WTC11 (cell line): ENCODE measurements around the gene RBMS1. TPM values are rescaled to one million over a fixed set of nuclear protein-coding genes. Genes with fewer than 3 reads are reported as not detected.

Source experiments
- ATAC-seq: fragments of 200-7000 bp; cut with Tn5 transposase; 2 replicates; pipeline ENCODE4 v1.10.0; 2021; ENCODE audit warnings: mild to moderate bottlenecking, moderate library complexity
- CTCF ChIA-PET: fragments of 300-600 bp; sonication (Branson Sonifier 250); formaldehyde crosslinking; loops from one replicate; lab custom pipeline; 2021; ENCODE audit warnings: antibody characterized with exemption; lab: Charles Lee
- POLR2A ChIA-PET: fragments of 350-600 bp; sonication (Branson Sonifier 250); formaldehyde crosslinking; loops from one replicate; lab custom pipeline; 2021; ENCODE audit warnings: antibody characterized with exemption; lab: Charles Lee
- DNase-seq: peaks from one replicate; pipeline ENCODE4 v3.0.0; 2021; ENCODE audit warnings: low spot score
- H3K27ac Mint-ChIP-seq: 2 replicates; pipeline ENCODE4 v1.8.0; 2021; ENCODE audit warnings: mixed read lengths
- H3K27me3 Mint-ChIP-seq: 2 replicates; pipeline ENCODE4 v1.8.0; 2021; ENCODE audit warnings: low read depth, mild to moderate bottlenecking, moderate library complexity, mixed read lengths
- H3K36me3 Mint-ChIP-seq: 2 replicates; pipeline ENCODE4 v1.8.0; 2021; ENCODE audit warnings: mixed read lengths
- H3K4me1 Mint-ChIP-seq: 2 replicates; pipeline ENCODE4 v1.8.0; 2022; ENCODE audit warnings: mixed read lengths
- H3K4me3 Mint-ChIP-seq: 2 replicates; pipeline ENCODE4 v1.8.0; 2021; ENCODE audit warnings: mild to moderate bottlenecking, moderate library complexity, mixed read lengths
- H3K9me3 Mint-ChIP-seq: 2 replicates; pipeline ENCODE4 v1.8.0; 2021; ENCODE audit warnings: mixed read lengths
- CBFB ChIP-seq: sonication (generic); formaldehyde crosslinking; IDR thresholded peaks from 2 replicates; pipeline ENCODE4 v1.8.1; 2022; ENCODE audit warnings: mild to moderate bottlenecking, low read depth, missing genetic modification reagents
- CDX4 ChIP-seq: fragments of 250-450 bp; sonication (Bioruptor Pico); IDR thresholded peaks from 2 replicates; pipeline ENCODE4 v1.9.0; 2021; ENCODE audit warnings: moderate library complexity, mild to moderate bottlenecking, inconsistent platforms, borderline replicate concordance
- CREM ChIP-seq: sonication (generic); formaldehyde crosslinking; IDR thresholded peaks from 2 replicates; pipeline ENCODE4 v1.8.1; 2022; ENCODE audit warnings: mild to moderate bottlenecking, missing genetic modification reagents, moderate library complexity
- ELF4 ChIP-seq: sonication (generic); formaldehyde crosslinking; IDR thresholded peaks from 2 replicates; pipeline ENCODE4 v1.8.1; 2022; ENCODE audit warnings: low read depth, mild to moderate bottlenecking, moderate library complexity, missing genetic modification reagents
- ESRRA ChIP-seq: sonication (generic); formaldehyde crosslinking; IDR thresholded peaks from 2 replicates; pipeline ENCODE4 v1.8.1; 2022; ENCODE audit warnings: mild to moderate bottlenecking, missing genetic modification reagents, borderline replicate concordance
- GRHL2 ChIP-seq: fragments of 250-450 bp; sonication (Bioruptor Pico); IDR thresholded peaks from 2 replicates; pipeline ENCODE4 v1.8.0; 2022; ENCODE audit warnings: mild to moderate bottlenecking, moderate library complexity; ENCODE audit not compliant: insufficient replicate concordance, severe bottlenecking
- IRF2 ChIP-seq: sonication (generic); formaldehyde crosslinking; IDR thresholded peaks from 2 replicates; pipeline ENCODE4 v1.8.0; 2022; ENCODE audit warnings: low read depth, missing genetic modification reagents, borderline replicate concordance
- MAX ChIP-seq: sonication (generic); formaldehyde crosslinking; IDR thresholded peaks from 2 replicates; pipeline ENCODE4 v1.8.0; 2022; ENCODE audit warnings: mild to moderate bottlenecking, missing genetic modification reagents
- MXD4 ChIP-seq: fragments of 250-450 bp; sonication (Bioruptor Pico); IDR thresholded peaks from 2 replicates; pipeline ENCODE4 v1.8.0; 2021; ENCODE audit warnings: mild to moderate bottlenecking, moderate library complexity, borderline replicate concordance
- MYBL2 ChIP-seq: sonication (generic); formaldehyde crosslinking; IDR thresholded peaks from 2 replicates; pipeline ENCODE4 v1.8.1; 2023; ENCODE audit warnings: mild to moderate bottlenecking, moderate library complexity, missing genetic modification reagents
- NFATC4 ChIP-seq: fragments of 250-450 bp; sonication (Bioruptor Pico); IDR thresholded peaks from 2 replicates; pipeline ENCODE4 v1.9.0; 2021; ENCODE audit warnings: mild to moderate bottlenecking
- NR3C1 ChIP-seq: sonication (generic); formaldehyde crosslinking; conservative IDR thresholded peaks from 2 replicates; pipeline ENCODE4 v1.8.1; 2023; ENCODE audit warnings: low read depth, mild to moderate bottlenecking, missing genetic modification reagents
- RORB ChIP-seq: fragments of 250-450 bp; sonication (Bioruptor Pico); IDR thresholded peaks from 2 replicates; pipeline ENCODE4 v1.9.0; 2021; ENCODE audit warnings: mild to moderate bottlenecking
- SMAD3 ChIP-seq: sonication (generic); formaldehyde crosslinking; IDR thresholded peaks from 2 replicates; pipeline ENCODE4 v1.8.0; 2022; ENCODE audit warnings: missing genetic modification reagents, mild to moderate bottlenecking, borderline replicate concordance
- TEAD4 ChIP-seq: sonication (generic); formaldehyde crosslinking; IDR thresholded peaks from 2 replicates; pipeline ENCODE4 v1.8.0; 2022; ENCODE audit warnings: mild to moderate bottlenecking, missing genetic modification reagents
- ZBTB21 ChIP-seq: sonication (generic); formaldehyde crosslinking; IDR thresholded peaks from 2 replicates; pipeline ENCODE4 v1.8.1; 2023; ENCODE audit warnings: mild to moderate bottlenecking, missing genetic modification reagents, borderline replicate concordance
- ZSCAN18 ChIP-seq: fragments of 250-450 bp; sonication (Bioruptor Pico); IDR thresholded peaks from 2 replicates; pipeline ENCODE4 v2.1.2; 2022; ENCODE audit warnings: mild to moderate bottlenecking, moderate library complexity
- total RNA-seq: library from RNA; stranded (reverse); gene quantifications from 3 replicates; pipeline ENCODE4 v1.2.3, GENCODE V29; 2021
- TF ChIP-seq, protein P1 (sequence below): fragments of 250-450 bp; sonication (Bioruptor Pico); IDR thresholded peaks from 2 replicates; pipeline ENCODE4 v1.9.0; 2021; ENCODE audit warnings: mild to moderate bottlenecking, borderline replicate concordance
- TF ChIP-seq, protein P2 (sequence below): sonication (generic); formaldehyde crosslinking; IDR thresholded peaks from 2 replicates; pipeline ENCODE4 v1.8.0; 2022; ENCODE audit warnings: mild to moderate bottlenecking, missing genetic modification reagents
- TF ChIP-seq, protein P3 (sequence below): fragments of 200-600 bp; IDR thresholded peaks from 2 replicates; pipeline ENCODE4 v1.8.0; 2022; ENCODE audit warnings: antibody characterized with exemption
- TF ChIP-seq, protein P4 (sequence below): sonication (generic); formaldehyde crosslinking; IDR thresholded peaks from 2 replicates; pipeline ENCODE4 v1.8.0; 2023; ENCODE audit warnings: missing genetic modification reagents
- TF ChIP-seq, protein P5 (sequence below): sonication (generic); formaldehyde crosslinking; IDR thresholded peaks from 2 replicates; pipeline ENCODE4 v1.8.1; 2022; ENCODE audit warnings: mild to moderate bottlenecking, moderate library complexity, missing genetic modification reagents

Gene RBMS1
- total RNA-seq, 1 experiment from 2014 or later = 56.3 TPM

DNA sequence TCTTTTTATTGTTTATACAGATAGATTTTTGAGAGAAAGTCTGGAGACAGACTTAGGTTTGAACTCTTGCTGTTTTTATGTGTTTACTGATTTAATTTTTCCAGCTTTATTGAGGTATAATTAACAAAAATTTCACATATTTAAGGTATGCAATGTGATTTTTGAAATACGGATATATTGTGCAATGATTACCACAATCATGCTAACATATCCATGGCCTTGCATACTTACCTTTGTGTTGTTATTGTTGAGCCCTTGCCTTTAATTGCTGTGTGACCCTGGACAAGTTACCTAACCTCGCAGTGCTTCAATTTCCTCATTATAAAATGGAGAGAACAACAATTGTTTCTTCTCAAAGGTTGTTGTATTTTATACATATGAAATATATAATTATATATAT is 13.9 kb upstream of the RBMS1 start:
- ATAC-seq = no peak

GRCh38 chr2:160507046-160507407 is 13.4 kb upstream of the RBMS1 start:
- POLR2A ChIA-PET = no interaction called here
- no peak for DNase-seq
- no peaks in the 10 kb centered on the region for H3K9me3 Mint-ChIP-seq
- no peak for TF ChIP-seq IRF2 (CRISPR knock-in tag)
- TF ChIP-seq RORB = no peak
- TF ChIP-seq, protein P1, sequence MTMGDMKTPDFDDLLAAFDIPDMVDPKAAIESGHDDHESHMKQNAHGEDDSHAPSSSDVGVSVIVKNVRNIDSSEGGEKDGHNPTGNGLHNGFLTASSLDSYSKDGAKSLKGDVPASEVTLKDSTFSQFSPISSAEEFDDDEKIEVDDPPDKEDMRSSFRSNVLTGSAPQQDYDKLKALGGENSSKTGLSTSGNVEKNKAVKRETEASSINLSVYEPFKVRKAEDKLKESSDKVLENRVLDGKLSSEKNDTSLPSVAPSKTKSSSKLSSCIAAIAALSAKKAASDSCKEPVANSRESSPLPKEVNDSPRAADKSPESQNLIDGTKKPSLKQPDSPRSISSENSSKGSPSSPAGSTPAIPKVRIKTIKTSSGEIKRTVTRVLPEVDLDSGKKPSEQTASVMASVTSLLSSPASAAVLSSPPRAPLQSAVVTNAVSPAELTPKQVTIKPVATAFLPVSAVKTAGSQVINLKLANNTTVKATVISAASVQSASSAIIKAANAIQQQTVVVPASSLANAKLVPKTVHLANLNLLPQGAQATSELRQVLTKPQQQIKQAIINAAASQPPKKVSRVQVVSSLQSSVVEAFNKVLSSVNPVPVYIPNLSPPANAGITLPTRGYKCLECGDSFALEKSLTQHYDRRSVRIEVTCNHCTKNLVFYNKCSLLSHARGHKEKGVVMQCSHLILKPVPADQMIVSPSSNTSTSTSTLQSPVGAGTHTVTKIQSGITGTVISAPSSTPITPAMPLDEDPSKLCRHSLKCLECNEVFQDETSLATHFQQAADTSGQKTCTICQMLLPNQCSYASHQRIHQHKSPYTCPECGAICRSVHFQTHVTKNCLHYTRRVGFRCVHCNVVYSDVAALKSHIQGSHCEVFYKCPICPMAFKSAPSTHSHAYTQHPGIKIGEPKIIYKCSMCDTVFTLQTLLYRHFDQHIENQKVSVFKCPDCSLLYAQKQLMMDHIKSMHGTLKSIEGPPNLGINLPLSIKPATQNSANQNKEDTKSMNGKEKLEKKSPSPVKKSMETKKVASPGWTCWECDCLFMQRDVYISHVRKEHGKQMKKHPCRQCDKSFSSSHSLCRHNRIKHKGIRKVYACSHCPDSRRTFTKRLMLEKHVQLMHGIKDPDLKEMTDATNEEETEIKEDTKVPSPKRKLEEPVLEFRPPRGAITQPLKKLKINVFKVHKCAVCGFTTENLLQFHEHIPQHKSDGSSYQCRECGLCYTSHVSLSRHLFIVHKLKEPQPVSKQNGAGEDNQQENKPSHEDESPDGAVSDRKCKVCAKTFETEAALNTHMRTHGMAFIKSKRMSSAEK (CRISPR knock-in tag) = no peak
- TF ChIP-seq CDX4 (CRISPR knock-in tag) = no peak
- TF ChIP-seq, protein P2, sequence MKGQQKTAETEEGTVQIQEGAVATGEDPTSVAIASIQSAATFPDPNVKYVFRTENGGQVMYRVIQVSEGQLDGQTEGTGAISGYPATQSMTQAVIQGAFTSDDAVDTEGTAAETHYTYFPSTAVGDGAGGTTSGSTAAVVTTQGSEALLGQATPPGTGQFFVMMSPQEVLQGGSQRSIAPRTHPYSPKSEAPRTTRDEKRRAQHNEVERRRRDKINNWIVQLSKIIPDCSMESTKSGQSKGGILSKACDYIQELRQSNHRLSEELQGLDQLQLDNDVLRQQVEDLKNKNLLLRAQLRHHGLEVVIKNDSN = no peak
- TF ChIP-seq, all 79 proteins: peak for 0
- Mint-ChIP-seq H3K4me3 (no peak overlapping the region), H3K27me3 (no peaks in the 10 kb centered on the region), H3K36me3 (no peaks in the 10 kb centered on the region), H3K27ac (no peak overlapping the region), H3K4me1 (no peaks in the 10 kb centered on the region)
- CTCF ChIA-PET = no interaction called here
- ATAC-seq = no peak

More for the DNA sequence above, 13.9 kb upstream of the RBMS1 start:
- POLR2A ChIA-PET = no interaction called here
- CTCF ChIA-PET = no interaction called here
- Mint-ChIP-seq H3K36me3 (no peaks in the 10 kb centered on the region), H3K4me1 (peaks cover 3% of the 10 kb centered on the region; the same call in 1 of the 2 replicates), H3K9me3 (no peaks in the 10 kb centered on the region), H3K4me3 (no peak overlapping the region), H3K27ac (no peak overlapping the region), H3K27me3 (no peaks in the 10 kb centered on the region)
- no peak for DNase-seq
- TF ChIP-seq, protein P3, sequence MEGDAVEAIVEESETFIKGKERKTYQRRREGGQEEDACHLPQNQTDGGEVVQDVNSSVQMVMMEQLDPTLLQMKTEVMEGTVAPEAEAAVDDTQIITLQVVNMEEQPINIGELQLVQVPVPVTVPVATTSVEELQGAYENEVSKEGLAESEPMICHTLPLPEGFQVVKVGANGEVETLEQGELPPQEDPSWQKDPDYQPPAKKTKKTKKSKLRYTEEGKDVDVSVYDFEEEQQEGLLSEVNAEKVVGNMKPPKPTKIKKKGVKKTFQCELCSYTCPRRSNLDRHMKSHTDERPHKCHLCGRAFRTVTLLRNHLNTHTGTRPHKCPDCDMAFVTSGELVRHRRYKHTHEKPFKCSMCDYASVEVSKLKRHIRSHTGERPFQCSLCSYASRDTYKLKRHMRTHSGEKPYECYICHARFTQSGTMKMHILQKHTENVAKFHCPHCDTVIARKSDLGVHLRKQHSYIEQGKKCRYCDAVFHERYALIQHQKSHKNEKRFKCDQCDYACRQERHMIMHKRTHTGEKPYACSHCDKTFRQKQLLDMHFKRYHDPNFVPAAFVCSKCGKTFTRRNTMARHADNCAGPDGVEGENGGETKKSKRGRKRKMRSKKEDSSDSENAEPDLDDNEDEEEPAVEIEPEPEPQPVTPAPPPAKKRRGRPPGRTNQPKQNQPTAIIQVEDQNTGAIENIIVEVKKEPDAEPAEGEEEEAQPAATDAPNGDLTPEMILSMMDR = no peak
- TF ChIP-seq NR3C1 (CRISPR knock-in tag) = no peak
- TF ChIP-seq, protein P4, sequence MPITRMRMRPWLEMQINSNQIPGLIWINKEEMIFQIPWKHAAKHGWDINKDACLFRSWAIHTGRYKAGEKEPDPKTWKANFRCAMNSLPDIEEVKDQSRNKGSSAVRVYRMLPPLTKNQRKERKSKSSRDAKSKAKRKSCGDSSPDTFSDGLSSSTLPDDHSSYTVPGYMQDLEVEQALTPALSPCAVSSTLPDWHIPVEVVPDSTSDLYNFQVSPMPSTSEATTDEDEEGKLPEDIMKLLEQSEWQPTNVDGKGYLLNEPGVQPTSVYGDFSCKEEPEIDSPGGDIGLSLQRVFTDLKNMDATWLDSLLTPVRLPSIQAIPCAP = no peak
- no peak for TF ChIP-seq SMAD3 (CRISPR knock-in tag)
- no peak for TF ChIP-seq CBFB (CRISPR knock-in tag)
- no peak for TF ChIP-seq ESRRA
- no peak for TF ChIP-seq ZBTB21 (CRISPR knock-in tag)
- TF ChIP-seq ELF4 (CRISPR knock-in tag) = no peak
- TF ChIP-seq ZSCAN18 (CRISPR knock-in tag) = no peak
- TF ChIP-seq MXD4 = no peak
- no peak for TF ChIP-seq TEAD4 (CRISPR knock-in tag)
- TF ChIP-seq MYBL2 (CRISPR knock-in tag) = no peak
- TF ChIP-seq GRHL2 = no peak
- TF ChIP-seq CREM = no peak
- no peak for TF ChIP-seq NFATC4
- TF ChIP-seq MAX (CRISPR knock-in tag) = no peak
- TF ChIP-seq, protein P5, sequence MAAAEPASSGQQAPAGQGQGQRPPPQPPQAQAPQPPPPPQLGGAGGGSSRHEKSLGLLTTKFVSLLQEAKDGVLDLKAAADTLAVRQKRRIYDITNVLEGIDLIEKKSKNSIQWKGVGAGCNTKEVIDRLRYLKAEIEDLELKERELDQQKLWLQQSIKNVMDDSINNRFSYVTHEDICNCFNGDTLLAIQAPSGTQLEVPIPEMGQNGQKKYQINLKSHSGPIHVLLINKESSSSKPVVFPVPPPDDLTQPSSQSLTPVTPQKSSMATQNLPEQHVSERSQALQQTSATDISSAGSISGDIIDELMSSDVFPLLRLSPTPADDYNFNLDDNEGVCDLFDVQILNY (CRISPR knock-in tag) = no peak
- TF ChIP-seq, all 79 proteins: peak for 0
